Cardiac fibroblast (primary cell): ENCODE measurements around the gene DDIT3.

Experiments
- DNase-seq, 2 donors: peaks; one replicate each; pipeline versions ENCODE4 v3.0.0 to v3.0.0-alpha.2; 2010; ENCODE audit warnings: low read depth in 2 of 2
- H3K4me3 ChIP-seq, 2 donors: replicated peaks in 1 of 2; 1 replicate in 1 of 2; 2 replicates in 1 of 2; pipeline ENCODE4 v1.5.1; 2011; ENCODE audit warnings: low read depth in 2 of 2, low read length in 2 of 2, mild to moderate bottlenecking in 2 of 2, moderate library complexity in 1 of 2
- CTCF ChIP-seq: IDR thresholded peaks from one replicate; pipeline ENCODE4 v1.5.1; 2011; ENCODE audit warnings: low read depth, mild to moderate bottlenecking, low read length, inconsistent platforms

DDIT3 gene

GRCh38 chr12:57483466-57483865 lies 36.8 kb downstream of the DDIT3 start:
- no peak overlapping the region for H3K4me3 ChIP-seq

GRCh38 chr12:57481671-57482070 lies 38.6 kb downstream of the DDIT3 start:
- DNase-seq: no peak
- no peak overlapping the region for H3K4me3 ChIP-seq
- TF ChIP-seq CTCF: no peak

More at GRCh38 chr12:57483466-57483865, 36.8 kb downstream of the DDIT3 start:
- peak; percentile 58 to 60 for DNase-seq
- no peak for TF ChIP-seq CTCF

- no peak for DNase-seq
- no peak for TF ChIP-seq CTCF
- H3K4me3 ChIP-seq: no peak within 1 kb of the TSS
Observed at GRCh38 chr12:57479376-57480115, 40.8 kb downstream of the DDIT3 start, which contains the start of gene ARHGAP9. TSS of gene ARHGAP9 (minus strand) at chr12:57479866. CDS start at chr12:57479406, 460 bp downstream.

- no peak overlapping the region for H3K4me3 ChIP-seq
- DNase-seq: no peak
- TF ChIP-seq CTCF: no peak
Observed at GRCh38 chr12:57479043-57479375, 41.3 kb downstream of the DDIT3 start.

GRCh38 chr12:57477710-57478681 lies 42.3 kb downstream of the DDIT3 start:
- TF ChIP-seq CTCF: no peak
- peak; percentile 60 to 72 for DNase-seq
- H3K4me3 ChIP-seq: no peak overlapping the region

GRCh38 chr12:57476993-57477709 lies 43.2 kb downstream of the DDIT3 start:
- no peak overlapping the region for H3K4me3 ChIP-seq
- no peak for DNase-seq

More at GRCh38 chr12:57476993-57477709, 43.2 kb downstream of the DDIT3 start:
- TF ChIP-seq CTCF: no peak
